AG04450 (cell line): ENCODE measurements around the gene TM4SF1. TPM values are rescaled to one million over a fixed set of nuclear protein-coding genes. Genes with fewer than 3 reads are reported as not detected.

Experiments used
- CTCF ChIA-PET: fragments of 300-600, 350-600 bp; formaldehyde crosslinking; extraction: SDS; loops from one replicate; lab custom pipeline; 2022; ENCODE audit warnings: antibody characterized with exemption, inconsistent platforms; lab: Charles Lee
- POLR2A ChIA-PET: fragments of 350-600 bp; formaldehyde crosslinking; extraction: SDS; loops from one replicate; lab custom pipeline; 2021; ENCODE audit warnings: antibody characterized with exemption, inconsistent platforms; lab: Yijun Ruan, JAX
- DNase-seq: peaks from one replicate; pipeline ENCODE4 v3.0.0-alpha.2; 2011; ENCODE audit warnings: low read depth, low spot score
- H3K27ac ChIP-seq: one replicate; pipeline ENCODE4 v1.5.1; 2012; ENCODE audit warnings: low read depth, low read length, control low read depth
- H3K27me3 ChIP-seq: one replicate; pipeline ENCODE4 v1.6.0; 2012; ENCODE audit warnings: low read length; ENCODE audit not compliant: control insufficient read depth, insufficient read depth
- H3K4me3 ChIP-seq: 2 replicates; pipeline ENCODE4 v1.5.1; 2011; ENCODE audit warnings: mild to moderate bottlenecking, low read depth, low read length, control low read depth
- H3K9me3 ChIP-seq: 2 replicates; pipeline ENCODE4 v1.5.1; 2012; ENCODE audit warnings: low read length; ENCODE audit not compliant: control insufficient read depth, insufficient read depth
- polyA plus RNA-seq: library from polyadenylated mRNA; depleted of rRNA; stranded (reverse); fragments of >200 nt; gene quantifications from 2 replicates; pipeline ENCODE4 v1.2.3, GENCODE V29; 2011
- TF ChIP-seq, protein P1 (sequence below): IDR thresholded peaks from 2 replicates; pipeline ENCODE4 v1.5.1; 2011; ENCODE audit warnings: low read depth, low read length, control low read depth, inconsistent platforms

Gene TM4SF1
- polyA plus RNA-seq, 1 experiment, result 260 TPM

DNA sequence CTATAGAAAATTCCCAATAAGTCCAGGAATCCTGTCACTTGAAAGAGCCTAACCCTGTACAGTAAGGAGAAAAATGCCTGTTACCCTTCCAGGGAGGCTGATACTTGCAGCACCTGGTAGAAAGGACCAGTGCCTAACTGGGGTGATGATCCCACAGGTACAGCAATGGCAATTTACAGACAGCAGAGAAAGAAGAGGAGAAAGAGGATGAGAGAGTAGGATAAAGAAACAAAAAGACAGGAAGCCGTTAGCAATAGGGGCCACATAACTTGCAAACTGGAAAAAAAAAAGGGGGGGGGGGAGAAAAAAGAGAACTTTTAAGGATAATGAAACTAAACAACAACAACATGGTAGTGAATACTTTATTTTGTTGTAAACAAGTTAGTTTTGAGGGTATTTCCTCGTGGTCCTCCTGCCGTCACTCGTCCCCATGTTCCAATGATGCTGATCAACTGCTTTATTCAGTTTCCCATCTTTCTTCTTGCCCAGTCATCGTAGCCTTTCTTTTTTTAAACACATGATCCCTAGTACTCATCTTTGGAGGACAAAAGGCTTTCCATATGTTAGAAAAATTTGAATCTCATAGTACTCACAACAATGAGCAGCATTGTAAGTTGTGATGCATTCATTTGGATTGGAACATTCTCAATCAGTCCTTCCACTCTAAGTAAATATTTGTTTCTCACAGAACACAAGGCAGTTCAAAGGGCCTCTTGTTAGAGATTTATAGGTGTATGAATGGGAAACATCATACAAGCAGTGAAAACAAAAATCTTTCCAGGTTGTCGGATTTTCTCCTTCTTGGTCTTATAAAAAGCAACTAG lies 8.6 kb downstream of the TM4SF1 start:
- H3K27me3 ChIP-seq, result no peaks in the 10 kb centered on the region
- TF ChIP-seq, protein P1, sequence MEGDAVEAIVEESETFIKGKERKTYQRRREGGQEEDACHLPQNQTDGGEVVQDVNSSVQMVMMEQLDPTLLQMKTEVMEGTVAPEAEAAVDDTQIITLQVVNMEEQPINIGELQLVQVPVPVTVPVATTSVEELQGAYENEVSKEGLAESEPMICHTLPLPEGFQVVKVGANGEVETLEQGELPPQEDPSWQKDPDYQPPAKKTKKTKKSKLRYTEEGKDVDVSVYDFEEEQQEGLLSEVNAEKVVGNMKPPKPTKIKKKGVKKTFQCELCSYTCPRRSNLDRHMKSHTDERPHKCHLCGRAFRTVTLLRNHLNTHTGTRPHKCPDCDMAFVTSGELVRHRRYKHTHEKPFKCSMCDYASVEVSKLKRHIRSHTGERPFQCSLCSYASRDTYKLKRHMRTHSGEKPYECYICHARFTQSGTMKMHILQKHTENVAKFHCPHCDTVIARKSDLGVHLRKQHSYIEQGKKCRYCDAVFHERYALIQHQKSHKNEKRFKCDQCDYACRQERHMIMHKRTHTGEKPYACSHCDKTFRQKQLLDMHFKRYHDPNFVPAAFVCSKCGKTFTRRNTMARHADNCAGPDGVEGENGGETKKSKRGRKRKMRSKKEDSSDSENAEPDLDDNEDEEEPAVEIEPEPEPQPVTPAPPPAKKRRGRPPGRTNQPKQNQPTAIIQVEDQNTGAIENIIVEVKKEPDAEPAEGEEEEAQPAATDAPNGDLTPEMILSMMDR, result no peak
- no peaks in the 10 kb centered on the region for H3K9me3 ChIP-seq
- DNase-seq, result no peak
- ChIA-PET CTCF (no interaction called here), POLR2A (no interaction called here)
- H3K27ac ChIP-seq, result no peak overlapping the region
- no peak overlapping the region for H3K4me3 ChIP-seq

DNA sequence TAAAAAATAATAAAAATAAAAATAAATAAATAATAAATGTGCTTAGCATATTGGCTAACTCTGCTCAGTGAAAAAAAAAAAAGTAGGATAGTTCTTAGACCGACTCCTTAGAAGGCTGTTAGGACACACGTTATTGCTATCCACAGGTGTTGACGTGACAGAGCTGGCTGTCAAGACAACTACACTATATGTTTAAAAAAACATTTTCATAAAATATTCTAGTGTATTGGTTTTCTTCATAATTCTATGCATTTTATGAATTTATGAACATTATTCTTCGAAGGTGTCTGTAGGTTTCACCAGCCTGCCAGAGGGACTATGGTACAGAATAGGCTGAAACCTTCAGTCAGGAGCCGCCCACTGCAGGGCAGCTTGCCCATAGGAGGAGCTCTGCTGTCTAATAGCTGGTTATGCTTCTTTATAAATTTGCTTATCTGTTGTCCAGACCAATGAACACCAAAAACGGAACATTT lies 9.2 kb downstream of the TM4SF1 start:
- CTCF ChIA-PET, result no interaction called here
- H3K27me3 ChIP-seq, result no peaks in the 10 kb centered on the region
- H3K4me3 ChIP-seq, result no peak overlapping the region
- no peaks in the 10 kb centered on the region for H3K9me3 ChIP-seq
- TF ChIP-seq, protein P1, result no peak
- DNase-seq, result no peak
- no peak overlapping the region for H3K27ac ChIP-seq
- POLR2A ChIA-PET, result no interaction called here

DNA sequence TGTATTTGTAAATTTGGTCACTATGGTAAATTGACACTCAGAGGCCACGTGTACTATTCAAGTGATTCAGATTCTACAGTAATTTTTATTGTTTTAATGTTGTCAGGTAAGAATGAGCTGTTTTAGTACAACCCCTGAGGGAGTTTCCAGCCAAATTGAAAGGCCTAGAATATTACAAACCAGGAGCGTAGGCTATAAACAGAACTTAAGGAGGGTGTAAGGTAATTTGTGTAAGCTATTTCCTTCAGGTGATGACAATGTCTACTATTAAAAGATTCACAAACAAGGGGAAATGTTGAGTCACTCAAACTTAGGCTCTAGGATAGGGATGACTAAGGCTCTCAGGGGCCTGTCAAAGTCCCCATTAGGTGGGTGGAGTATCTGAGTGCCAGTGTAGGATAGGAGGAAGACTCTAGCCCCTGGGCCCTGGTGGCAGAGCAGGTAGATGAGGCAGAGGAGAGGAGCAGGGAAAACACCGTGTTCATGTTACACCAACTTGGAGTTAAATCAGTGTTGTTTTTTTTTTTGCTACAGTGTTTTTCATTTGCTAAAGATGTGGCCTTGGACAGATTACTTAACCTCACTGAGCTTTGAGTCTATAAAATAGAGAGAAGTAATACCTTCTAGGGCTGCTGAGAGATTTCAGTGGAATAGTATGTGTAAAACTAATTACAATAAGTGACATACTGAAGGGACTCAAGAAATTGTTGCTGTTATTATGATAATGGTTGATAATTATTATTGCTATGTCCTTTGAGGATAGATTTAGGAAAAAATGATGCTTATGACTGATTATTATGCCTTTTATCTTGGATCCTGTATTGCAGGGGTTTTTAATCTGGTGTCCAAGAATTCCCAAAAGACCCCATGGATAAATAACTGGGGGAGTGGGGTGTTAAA lies 10.3 kb downstream of the TM4SF1 start:
- CTCF ChIA-PET, result interaction anchor here (0.5 kb wide), 1 partner anchor 200 kb away, joined by 3 read pairs; no protein-coding TSS in a partner anchor
- Histone ChIP-seq H3K27me3 (no peaks in the 10 kb centered on the region), H3K27ac (no peak overlapping the region), H3K4me3 (no peak overlapping the region), H3K9me3 (no peaks in the 10 kb centered on the region)
- DNase-seq, result no peak
- POLR2A ChIA-PET, result interaction anchor here (0.7 kb wide), 1 partner anchor 19 kb away, joined by 4 read pairs; no protein-coding TSS in a partner anchor
- TF ChIP-seq, protein P1, result no peak

DNA sequence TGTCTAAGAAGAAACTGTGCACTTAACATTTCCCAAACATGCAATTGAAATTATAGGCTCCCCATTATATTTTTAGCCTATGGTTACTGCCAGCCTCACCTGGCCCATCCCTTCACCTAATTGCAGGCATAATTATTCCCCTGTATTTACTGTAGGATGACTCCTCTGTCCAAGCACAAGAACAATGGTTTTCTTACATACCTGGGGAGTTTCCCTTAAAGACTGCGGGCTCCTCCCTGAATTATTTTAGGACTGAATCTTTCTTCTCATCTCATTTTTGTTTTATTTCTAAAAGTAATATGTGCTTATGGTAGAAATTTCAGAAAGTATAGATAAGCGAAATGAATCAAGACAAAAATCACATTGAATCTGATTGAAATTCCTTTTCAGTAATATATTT lies 11.4 kb downstream of the TM4SF1 start:
- CTCF ChIA-PET, result interaction anchor here (2.9 kb wide), 1 partner anchor 14 kb away, joined by 9 read pairs; no protein-coding TSS in a partner anchor
- POLR2A ChIA-PET, result no interaction called here
- TF ChIP-seq, protein P1, result no peak

More for the DNA sequence above, 11.4 kb downstream of the TM4SF1 start:
- no peak overlapping the region for H3K27ac ChIP-seq
- H3K27me3 ChIP-seq, result no peaks in the 10 kb centered on the region
- DNase-seq, result no peak
- no peaks in the 10 kb centered on the region for H3K9me3 ChIP-seq
- no peak overlapping the region for H3K4me3 ChIP-seq
